Fibroblast of gingiva (primary cell): ENCODE measurements around the gene MGMT.

ENCODE experiments used
- DNase-seq: peaks from one replicate; pipeline ENCODE4 v3.0.0-alpha.2; 2011; ENCODE audit warnings: low read depth

The MGMT gene

DNA sequence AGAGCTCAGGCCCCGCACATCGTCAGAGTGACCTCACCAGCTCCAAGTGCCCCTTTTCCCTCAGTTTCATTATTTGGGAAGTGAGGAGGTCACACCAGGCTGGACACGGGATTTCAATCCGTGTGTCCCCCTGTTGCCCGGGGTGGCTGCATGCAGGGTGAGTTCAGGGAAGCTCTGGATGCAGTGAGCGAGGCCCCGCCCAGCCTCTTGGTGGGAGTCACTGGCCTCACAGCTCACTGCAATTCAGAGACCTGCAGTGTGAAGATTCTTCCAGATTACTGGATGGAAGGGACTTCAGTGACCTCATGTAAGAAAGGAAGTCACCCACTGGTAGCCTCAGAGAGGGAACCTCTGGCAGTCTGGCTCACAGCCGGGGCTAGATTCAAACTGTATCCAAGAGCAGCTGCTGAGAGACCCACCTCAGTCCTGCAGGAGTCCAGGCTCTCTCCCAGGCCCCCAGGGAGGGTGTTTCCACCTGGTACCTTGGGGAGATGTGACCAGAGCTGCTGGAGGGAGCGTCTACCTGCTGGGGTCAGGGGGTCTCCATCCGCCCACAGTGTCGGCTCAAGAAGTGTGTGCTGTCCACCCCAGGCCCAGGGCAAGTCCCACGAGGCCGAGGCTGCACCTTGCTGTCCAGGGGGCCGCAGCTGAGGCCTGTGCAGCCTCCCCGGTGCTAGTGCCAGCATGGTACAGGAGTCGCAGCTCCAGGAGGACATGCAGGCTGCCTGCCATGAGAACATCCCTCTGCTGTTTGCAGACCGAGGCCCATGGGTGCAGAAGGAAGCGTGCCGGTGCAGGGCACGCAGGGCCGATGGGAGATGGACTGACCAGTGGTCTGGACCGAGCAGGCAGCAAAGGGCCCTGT lies 54.4 kb downstream of the MGMT start:
- no peak for DNase-seq

DNA sequence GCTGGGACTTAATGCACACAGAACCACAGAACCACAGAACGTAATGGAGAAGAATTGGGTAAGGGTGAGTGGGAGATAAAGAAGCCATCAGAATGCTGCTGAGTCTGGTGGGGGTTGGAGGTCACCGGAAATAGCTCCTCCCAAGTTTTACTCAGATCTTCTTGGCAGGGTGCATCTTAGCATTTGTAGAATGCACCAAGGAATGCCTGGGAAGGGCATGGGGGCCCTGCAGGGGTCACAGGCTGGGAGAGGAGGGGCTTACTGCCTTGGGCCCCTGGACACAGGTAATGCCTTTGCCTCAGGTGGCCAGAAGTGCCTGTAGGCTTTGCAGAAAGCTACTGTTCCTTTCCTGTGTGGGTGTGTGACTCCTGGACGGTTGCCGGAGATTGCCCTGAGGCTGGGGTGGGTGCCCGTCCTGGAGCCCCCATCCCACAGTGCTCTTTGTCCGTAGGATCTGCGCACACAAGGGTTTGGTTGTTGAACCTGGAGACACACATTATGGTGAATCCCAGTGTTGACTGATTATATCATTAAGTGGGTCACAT lies 55.1 kb downstream of the MGMT start:
- no peak for DNase-seq

DNA sequence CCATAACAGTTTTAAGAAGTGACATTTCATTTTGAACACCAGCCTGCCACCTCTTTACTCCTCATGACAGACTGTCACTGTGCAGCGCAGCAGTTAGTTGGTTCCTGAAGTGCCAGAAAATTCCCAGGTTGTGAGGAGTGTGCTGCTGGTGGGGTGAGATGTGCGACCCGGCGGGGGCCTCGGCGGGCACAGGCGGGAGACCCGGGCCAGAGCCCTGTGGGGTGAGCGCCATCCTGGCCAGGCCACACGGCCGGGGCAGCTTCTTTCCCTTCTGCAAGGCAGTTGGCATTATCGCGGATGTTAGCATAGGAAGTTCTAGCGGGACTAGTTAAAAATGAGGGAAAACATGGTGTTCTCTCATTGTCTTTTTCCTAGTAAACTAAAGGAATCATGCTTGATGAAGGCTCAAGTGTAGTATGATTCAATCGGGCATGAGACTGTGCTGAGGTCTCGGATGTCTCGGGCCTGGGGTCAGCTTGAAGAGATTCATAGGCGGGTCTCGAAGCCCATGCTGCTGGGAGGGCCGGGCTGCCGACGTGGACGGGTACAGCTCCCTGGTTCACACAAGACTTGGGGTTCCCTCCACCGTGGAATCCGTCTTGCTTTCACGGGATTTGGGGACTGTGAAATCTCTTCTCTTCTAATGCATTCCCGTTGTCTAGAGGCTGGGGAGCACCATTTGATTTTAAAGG lies 56.1 kb downstream of the MGMT start:
- no peak for DNase-seq

DNA sequence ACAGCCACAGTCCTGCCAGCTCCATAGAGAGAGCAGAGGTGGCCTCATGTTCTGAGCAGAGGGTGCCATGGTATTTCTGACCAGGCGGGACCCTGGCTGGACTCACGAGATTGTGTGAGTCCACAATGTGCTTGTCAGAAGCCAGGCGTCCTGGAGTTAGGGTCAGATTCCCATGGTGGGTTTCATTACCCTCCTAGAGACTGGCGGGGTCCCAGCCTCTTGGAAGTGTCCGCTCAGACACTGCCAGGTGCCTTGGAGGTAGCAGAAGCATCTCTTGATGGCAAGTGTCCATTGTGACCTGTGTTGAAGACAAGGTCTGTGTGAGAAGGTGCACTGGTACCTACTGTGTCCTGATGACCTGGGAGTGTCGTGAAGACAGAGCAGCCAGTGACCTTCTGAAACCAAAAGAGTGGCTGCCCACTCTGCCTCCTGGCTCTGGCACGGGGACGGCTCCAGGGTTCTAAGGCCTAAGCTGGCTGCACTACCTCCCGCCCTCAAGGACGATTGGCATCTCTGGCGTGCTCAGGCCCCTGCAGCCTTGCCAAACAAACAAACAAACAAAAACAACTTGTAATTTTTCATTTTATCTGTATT lies 56.8 kb downstream of the MGMT start:
- DNase-seq = no peak

DNA sequence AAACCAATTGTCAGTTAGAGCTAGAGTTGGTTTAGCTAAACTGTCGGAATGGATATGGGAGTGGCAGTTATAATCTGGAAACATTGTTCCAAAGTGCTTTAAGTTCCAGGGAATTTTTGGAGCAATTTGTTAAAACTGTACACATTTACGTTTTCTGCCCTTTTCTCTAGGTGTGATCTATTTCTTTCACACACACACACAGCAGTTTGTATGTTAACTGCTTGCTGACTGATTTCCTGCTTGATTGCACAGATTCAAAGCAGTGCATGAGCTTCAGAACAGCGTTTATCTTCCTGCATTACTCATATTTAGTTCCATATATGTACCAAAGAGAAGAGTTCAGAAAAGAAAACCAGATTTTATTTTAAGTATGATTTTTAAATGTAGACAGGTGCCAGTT lies 57.9 kb downstream of the MGMT start:
- no peak for DNase-seq

DNA sequence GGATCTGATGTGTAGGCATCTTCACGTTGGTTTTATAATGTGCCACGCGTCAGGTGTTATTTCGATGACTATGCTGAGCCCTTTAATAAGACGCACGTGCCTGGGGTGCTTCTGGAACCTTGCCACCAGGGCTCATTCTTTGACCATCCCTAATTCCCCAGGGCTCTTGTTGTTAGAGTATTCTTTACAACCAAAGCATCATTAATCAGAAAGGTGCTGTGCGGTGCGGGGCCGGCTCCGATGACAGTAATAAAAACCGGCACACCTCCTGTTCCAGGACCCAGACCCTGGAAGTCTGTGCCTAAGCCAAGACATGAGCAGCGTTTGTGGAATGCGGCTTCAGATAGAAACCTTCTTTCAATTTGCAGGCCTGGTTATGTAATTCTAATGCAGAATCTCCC lies 58.4 kb downstream of the MGMT start:
- peak; percentile 38 for DNase-seq

DNA sequence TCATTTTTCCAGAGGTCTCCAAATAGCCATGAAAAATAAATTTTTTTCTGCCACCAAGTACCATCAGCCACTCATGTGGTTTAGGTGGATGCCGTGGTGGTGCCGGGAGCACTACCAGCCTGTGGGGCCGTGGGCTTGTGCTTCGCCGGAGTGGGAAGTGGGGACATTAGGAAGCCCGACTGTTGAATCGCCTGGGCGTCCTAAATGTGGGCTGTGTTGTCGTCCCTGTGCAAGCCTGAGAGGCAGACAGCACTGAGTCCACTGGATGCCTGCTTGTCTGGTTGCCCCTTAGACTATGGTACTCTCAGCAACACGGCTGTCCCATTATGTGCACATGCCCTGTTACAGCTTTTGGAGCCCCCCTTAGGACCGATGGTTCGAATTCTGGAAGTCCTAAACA lies 59.9 kb downstream of the MGMT start:
- no peak for DNase-seq

DNA sequence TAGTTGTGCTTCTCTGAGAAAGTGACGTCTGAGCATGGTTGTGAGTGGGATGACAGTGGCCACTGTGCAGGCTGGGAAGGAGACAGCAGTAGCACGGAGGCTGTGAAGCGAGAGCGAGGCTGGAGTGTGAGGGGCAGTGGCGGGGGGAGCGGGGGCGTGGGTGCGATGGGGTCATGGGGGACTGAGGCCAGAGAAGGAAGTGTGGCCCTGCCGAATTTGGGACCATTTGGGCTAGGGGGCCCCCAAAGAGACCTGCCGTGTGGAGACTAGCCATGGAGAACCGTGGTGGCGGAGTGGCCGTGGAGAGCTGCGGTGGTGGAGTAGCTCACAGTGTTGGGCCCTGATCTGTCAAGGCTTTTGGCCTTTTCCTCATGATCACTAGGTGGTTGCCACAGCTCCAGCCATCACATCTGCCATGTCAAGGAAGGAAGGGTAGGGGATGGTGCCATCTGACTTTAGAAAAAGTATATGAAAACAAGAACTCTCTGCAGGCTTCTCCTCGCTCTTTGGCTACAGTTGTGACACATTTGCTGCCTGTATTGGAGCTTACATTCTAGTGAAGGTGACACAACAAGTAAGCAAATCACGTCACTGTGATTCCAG lies 61.4 kb downstream of the MGMT start:
- no peak for DNase-seq

DNA sequence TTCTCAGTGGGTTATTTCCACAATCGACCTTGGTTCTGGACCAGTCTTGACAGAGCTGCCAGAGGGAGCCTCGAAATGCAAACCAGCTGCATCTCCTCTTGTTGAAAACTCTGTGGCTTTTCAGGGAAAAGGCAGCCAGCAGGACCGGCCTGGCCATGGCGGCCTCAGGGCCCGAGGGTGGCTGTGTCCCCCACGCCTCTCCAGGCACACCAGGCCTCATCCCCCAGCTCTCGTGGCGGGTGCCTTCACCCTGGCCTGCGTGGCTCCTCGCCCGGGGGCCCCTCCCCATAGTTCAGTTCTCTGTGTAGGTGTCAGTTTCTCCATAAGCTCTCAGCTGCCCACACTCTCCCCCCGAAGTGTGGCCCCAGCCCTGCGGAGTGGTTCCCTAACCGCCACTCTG lies 63.5 kb downstream of the MGMT start:
- DNase-seq = peak; percentile 24

DNA sequence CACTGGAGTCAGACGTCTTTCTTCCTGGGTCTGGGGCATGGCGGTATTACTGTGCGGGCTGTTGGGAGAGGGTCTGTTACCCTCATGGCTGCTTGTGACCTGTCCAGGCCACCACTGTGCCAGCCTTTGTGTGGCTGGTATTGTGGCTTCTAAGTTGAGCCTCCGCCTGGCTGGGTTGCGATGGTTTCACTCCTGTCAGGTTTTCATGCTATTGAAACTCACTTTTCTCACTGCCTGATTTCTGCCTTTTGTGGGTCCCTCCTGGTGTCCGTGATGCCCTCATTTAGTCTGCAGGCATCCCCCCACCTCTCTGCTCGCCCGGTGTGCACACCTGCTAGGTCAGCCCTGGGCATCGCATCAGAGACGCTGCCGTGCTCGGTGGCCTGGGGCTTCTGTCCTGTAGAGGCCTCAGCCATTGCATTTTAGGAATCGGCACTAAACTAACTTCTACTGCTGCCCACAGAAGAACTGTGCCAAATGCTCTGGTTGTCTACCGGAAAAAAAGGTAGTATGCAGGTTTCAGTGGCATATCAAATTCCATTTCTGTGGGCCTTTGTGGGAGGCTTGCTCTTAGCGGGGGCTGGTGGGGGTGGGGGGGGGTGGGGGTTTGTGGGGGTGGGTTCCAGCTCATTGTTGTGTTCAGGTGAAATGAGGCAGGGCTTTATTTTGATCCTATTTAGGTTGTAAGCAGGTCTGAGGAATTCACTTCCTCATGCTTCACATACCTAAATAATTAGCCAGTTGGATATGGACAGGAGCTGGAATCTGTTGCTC lies 64.3 kb downstream of the MGMT start:
- DNase-seq = peak; percentile 24

DNA sequence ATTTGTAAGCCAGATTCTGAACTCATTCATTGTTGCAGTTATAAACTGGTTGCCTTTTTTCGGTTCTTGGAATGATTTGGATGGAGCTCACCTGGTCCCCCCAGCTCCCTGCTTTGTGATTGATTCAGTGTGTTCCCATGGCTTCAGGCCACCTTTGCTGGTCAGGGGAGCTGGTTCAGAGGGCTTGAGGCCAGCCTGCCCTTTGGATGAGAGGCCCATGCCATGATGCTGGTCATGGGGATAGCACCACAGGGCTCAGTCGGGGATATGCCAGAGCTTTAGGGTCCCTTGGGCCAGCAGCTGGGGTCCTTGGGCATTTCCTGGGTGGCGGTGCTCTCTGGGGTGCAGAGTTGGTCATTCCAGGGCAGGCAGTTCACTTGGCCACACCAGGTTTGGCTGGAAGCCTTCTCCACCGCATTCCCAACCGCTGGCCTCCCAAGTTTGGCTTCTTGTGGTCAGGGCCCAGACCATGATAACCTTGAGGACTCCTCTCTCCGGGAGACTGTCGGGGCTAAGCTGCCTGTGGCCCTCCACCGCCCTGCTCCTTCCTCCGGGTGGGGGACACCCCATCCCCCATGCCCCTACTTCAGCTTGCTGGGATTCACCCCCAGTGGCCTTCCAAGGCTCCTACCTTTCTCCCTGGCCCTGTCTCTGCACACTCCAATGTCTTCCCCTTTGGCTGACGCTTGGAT lies 65.1 kb downstream of the MGMT start:
- DNase-seq = no peak

DNA sequence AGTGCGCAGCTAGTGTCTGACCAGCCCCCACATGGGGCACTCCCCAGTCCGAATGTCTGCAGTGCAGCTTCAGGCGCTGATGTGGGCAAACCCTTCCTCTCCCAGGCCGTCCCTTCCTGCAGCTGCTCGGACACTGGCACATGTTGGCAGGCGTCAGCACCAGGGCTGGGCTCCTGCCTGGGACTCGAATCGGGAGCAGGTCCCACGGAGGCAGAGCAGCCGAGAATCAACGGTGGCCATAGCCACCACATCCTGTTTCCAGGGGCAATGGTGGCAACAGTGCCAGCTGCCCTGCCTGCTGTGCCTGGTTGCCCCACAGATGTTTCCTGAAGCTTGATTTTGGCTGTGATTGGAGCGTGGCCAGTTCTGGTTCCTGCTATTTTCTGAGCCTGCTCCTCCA lies 65.8 kb downstream of the MGMT start:
- no peak for DNase-seq

DNA sequence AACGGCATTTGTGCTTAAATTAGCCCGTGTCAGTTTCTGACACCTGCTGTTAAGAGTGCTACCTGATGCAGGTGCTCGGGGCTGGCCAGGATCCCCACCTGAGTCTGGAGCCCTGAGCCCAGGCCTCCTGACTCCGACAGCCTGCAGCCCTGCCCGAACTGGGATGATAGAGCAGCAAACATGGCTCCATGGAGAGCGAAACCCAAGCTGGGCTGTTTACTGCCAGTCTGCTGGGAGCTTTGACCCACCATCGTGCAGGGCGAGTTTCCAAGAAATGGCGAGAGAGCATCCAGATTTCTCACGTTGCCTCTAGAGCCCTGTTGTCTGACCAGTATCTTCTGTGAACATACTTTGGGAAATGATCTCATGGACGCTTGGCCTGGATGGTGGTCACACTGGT lies 66.2 kb downstream of the MGMT start:
- no peak for DNase-seq

DNA sequence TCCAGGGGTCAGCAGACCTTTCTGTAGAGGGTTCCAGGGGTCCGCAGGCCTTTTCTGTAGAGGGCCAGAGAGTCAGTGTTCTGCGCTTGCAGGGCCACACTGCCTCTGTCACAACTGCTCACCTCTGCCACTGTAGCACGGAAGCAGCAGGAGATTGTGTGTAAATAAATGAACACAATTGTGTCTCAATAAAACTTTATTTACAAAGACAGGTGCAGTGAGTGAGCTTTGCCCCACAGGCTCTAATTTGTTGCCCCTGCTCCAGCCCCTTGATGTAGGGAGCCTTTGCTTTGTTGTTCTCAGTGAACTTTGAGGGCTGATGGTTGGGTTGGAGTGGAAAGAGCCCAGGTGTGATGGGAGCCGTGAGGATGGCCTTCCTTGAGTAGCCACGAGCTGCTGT lies 67.8 kb downstream of the MGMT start:
- DNase-seq = no peak

DNA sequence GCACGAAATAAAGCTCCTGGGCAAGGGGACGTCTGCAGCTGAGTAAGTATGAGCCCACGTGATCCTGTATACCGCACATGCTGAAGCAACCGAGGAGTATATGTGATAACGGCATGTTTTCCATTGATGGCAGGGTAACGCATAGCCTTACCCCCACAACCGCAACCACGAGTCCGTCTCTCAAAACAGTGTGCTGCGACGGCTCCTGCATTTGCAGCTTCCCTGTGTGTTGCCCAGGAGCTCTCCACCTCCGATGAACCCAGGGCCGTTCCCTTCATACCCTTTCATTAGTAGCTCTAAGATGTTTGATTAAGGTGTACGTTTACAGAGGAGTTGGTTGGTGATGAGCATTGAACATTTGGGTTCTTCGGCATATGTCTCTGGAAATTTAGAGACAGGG lies 69.3 kb downstream of the MGMT start:
- DNase-seq = no peak

DNA sequence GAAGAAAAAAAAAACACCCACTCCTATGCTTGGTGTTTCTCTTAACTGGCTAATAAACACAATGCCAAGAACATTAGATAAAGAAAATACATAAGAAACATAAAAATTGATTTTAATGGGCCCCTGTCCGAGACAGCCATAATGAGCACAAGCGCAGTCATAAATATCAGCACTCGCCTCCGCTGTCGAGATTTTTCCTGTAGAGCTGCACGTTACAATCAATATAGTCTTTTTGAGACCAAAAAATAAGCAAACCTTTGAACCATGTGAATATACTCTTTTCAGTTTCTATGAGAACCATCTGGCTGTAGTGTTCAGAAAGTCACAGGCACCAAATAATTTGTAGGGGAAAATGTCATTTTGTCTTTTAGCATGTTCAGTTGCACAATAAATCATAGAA lies 70.1 kb downstream of the MGMT start:
- no peak for DNase-seq

DNA sequence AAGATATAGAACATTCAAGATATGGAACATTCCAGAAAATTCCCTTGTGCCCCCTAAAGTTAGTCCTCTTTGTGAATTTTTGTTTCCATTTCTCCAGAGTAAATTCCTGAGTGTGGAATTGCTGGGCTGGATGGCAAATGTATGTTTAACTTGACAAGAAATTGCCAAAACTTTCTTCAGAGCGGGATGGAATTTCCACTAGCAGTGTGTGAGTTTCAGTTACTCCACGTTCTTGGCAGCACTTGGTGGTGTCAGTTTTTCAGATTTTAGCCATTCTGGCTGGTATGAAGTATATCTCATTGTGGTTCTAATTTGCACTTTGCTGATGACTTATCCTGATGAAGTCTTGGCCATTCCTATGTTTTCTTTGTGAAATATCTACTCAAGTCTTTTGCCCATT lies 71.2 kb downstream of the MGMT start:
- DNase-seq = no peak

DNA sequence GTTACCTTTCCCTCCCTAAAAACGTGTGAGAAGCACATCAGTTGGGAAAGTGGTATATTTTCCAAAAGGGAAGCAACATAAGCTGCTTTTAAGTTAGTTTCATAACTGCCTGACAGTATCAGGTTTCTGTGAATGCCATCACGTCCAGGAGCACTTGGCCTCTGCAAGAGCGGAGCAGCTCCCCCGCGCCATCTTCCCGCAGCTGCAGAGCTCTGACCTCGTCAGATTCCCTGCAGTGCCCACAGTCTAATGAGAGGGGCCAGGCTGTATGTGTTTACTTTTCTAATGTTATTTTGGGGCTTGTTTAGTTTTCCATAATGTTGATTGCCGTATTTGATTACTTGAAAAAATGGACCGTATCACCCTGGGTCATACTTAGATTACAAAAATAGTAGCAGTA lies 74.2 kb downstream of the MGMT start:
- peak; percentile 63 for DNase-seq

DNA sequence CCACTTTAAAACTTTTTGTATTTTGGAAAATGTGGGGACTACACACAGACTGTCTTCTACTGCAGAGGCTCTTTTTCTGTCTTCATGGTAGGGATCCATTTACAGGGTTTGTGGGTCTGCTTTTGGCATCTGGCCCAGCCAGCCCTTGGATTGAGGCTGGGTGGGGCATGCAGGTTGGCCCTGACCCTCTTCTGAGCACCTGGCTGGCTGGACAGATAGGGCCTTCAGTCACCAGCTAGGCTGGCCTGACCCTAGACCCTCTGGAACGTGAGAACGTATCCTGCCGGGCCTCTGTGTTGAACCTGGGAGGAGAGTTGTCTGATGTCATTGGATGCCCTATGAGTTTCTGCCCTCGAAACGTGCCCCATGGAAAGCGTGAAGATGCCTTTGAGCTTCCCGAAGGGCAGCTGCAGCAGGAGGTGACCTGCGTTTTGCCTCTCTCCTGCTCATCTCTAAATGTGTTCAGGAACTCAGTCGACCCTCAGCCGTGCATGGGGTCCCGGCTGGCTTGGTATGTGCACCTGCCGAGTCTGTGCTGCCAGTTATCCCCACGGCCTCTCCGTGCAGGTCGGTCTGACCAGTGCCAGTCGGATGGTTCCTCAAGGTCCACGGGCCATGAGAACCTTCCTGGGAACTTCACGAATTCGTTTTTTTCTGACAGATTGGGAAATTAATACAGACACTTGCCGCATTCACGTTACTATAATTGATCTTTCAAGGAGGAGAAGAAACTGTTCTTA lies 74.9 kb downstream of the MGMT start:
- DNase-seq = no peak

DNA sequence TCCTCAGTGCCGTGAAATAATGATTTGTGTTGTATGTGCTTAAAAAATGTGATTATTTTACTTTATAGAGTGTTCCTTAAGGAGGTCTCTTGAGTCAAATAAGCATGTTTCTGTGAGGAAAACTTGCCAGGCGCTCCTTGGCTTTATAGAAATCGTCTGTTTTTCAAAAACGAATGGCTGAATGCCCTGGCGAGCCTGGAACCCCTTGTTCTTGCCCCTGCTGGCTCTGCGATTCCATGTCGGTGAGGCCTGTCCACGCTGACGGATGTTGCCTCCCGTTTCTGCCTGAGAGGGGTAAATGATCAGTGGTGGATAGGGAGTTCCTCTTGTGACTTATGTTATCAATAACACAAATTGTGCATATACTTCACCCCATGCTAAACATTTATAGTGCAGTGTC lies 75.5 kb downstream of the MGMT start:
- DNase-seq = no peak
